Effector memory CD8-positive, alpha-beta T cell (primary cell): ENCODE results near the gene CDC42EP5.

Experiments
- ATAC-seq: fragments of 150-1000 bp; cut with Tn5 transposase; replicated peaks from 2 replicates; pipeline ENCODE4 v1.10.0; 2021; ENCODE audit warnings: mild to moderate bottlenecking, moderate library complexity
- DNase-seq, 3 experiments: peaks; one replicate each; pipeline ENCODE4 v3.0.0; 2021
- H3K27ac Mint-ChIP-seq, 2 donors: one replicate each; pipeline ENCODE4 v1.8.0; 2022; ENCODE audit warnings: mild to moderate bottlenecking in 2 of 2, mixed read lengths in 2 of 2, moderate library complexity in 2 of 2
- H3K27me3 Mint-ChIP-seq, 2 donors: one replicate each; pipeline ENCODE4 v1.8.0; 2022; ENCODE audit warnings: mixed read lengths in 2 of 2
- H3K36me3 Mint-ChIP-seq: one replicate; pipeline ENCODE4 v1.8.0; 2022; ENCODE audit warnings: mild to moderate bottlenecking, moderate library complexity, mixed read lengths; ENCODE audit not compliant: insufficient read depth
- H3K4me1 Mint-ChIP-seq, 2 donors: one replicate each; pipeline ENCODE4 v1.8.0; 2022; ENCODE audit warnings: low read depth in 2 of 2, mixed read lengths in 2 of 2
- H3K4me3 Mint-ChIP-seq, 2 donors: one replicate each; pipeline ENCODE4 v1.8.0; 2022; ENCODE audit warnings: mild to moderate bottlenecking in 2 of 2, mixed read lengths in 2 of 2, moderate library complexity in 2 of 2
- H3K9me3 Mint-ChIP-seq, 2 donors: one replicate each; pipeline ENCODE4 v1.8.0; 2022; ENCODE audit warnings: mixed read lengths in 2 of 2

Gene CDC42EP5

DNA sequence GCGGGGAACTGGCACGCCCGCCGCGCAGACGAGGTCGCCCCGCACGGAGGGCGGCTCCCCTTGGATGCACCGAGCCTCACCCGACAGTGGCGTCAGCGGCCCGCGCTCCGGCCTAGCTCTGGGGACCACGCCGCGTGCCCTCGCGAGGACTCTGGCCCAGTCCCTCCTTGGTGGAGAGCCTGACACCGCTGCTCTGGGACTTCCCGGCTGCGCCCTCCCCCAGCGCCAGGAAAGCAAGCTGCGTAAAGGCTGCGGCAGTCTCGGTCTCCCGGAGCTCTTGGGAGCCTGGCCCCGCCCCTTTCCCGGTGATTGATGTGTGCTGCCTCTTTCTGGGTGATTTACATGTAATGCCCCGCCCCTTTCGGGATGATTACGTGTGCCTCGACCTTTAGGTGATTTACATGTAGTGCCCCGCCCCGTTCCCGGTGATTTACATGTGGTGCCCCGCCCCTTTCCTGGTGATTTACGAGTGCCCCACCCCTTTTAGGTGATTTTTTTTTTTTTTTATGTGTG lies 9.5 kb downstream of the CDC42EP5 start, which contains the start of gene LENG9:
LENG9 (minus strand) TSS at position 248 of the 513 bp plus-strand sequence. CDS start 252 bp downstream, outside the sequence.
- H3K27me3 Mint-ChIP-seq = no peaks in the 10 kb centered on the region
- H3K9me3 Mint-ChIP-seq = no peaks in the 10 kb centered on the region
- H3K36me3 Mint-ChIP-seq = peaks cover 55% of the 10 kb centered on the region
- H3K4me1 Mint-ChIP-seq = peaks cover 34 to 35% of the 10 kb centered on the region in 2 donors
- H3K27ac Mint-ChIP-seq = peak within 1 kb of the TSS; percentile 78 to 97
- DNase-seq (peak; percentile 89 to 96 (median 91)), ATAC-seq (peak; percentile 64)
- H3K4me3 Mint-ChIP-seq = peak within 1 kb of the TSS; percentile 80 to 88

DNA sequence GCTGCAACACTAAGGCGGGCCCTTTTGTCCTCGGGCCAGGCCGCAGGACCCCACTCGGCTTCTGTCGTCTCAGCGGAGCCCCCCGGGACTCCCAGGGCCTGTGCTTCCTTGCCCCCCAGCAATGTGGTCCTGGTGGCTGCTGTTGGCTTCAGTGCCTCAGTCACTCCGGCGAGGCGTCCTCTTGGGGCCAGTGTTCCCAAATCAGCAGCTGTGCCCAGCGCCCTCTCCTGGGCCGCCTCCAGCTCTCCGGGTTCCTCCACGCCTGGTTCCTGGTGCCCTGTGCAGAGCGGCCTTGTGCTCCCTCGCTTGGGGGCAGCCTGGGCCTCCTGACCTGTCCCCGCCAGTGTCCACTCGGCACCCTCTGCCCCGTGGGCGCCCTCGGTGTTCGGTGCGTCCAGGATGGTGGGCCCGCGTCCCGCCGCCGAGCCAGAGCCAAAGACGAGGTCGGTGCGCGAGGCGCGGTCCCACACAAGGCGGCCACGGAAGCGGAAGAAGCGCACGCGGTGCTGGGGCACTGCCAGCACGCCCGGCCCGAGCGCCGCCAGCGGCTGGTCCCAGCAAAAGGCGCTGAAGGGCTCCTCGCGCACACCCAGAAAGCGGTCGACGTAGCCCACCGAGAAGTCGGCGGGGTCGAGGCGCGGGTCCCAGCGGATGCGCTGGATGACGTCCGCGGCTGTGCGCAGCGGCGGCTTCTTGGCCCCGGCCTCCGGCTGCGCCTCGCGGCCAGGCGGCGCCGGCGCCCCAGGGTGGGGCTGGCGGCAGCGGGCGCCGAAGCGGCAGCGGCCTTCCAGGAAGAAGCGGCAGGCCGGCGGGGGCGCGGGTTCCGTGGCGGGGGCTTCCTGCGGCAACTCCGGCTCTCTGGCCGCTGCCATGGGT lies 10.2 kb downstream of the CDC42EP5 start:
- H3K36me3 Mint-ChIP-seq = peaks cover 62% of the 10 kb centered on the region
- H3K4me3 Mint-ChIP-seq = peak overlapping the region; percentile 80 to 88
- H3K27ac Mint-ChIP-seq = peak overlapping the region; percentile 78 to 97
- DNase-seq (peak; percentile 68 to 69 (median 69)), ATAC-seq (peak; percentile 43)
- H3K9me3 Mint-ChIP-seq = no peaks in the 10 kb centered on the region
- H3K4me1 Mint-ChIP-seq = peaks cover 40 to 41% of the 10 kb centered on the region in 2 donors
- no peaks in the 10 kb centered on the region for H3K27me3 Mint-ChIP-seq

DNA sequence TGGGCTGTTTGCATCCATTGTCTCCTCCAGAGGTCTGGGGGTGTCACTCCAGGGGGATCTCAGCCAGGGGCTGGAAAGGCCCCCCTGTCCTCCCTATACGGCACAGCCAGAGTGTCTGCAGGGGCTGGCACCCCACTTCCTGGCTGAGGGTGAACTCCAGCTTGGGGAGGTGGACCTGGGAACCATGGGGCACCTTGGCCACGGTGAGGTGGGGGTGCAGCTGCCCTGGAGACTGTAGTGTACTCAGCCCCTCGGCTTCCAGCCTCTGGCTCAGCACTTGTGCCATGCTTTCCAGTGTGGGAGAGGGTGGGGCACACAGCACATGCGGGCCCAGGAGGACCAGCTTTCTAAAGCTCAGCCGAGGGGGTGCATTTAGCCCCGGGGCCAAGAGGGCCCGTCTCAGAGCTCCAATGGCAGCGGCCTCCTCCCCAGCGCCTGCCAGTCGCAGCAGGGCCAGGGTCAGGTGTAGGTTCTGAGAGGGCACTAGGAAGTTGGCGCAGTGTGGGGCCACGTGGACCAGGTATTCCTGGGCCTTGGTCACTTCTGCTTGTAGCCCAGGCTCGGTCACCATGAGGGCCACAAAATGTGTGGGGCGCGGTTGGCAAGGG lies 10.9 kb downstream of the CDC42EP5 start:
- no peaks in the 10 kb centered on the region for H3K27me3 Mint-ChIP-seq
- peaks cover 40 to 43% of the 10 kb centered on the region in 2 donors for H3K4me1 Mint-ChIP-seq
- peak overlapping the region; percentile 45 to 65 for H3K4me3 Mint-ChIP-seq
- no peak for DNase-seq
- H3K27ac Mint-ChIP-seq = peak overlapping the region; percentile 83 to 97
- peaks cover 69% of the 10 kb centered on the region for H3K36me3 Mint-ChIP-seq
- no peak for ATAC-seq
- no peaks in the 10 kb centered on the region for H3K9me3 Mint-ChIP-seq

DNA sequence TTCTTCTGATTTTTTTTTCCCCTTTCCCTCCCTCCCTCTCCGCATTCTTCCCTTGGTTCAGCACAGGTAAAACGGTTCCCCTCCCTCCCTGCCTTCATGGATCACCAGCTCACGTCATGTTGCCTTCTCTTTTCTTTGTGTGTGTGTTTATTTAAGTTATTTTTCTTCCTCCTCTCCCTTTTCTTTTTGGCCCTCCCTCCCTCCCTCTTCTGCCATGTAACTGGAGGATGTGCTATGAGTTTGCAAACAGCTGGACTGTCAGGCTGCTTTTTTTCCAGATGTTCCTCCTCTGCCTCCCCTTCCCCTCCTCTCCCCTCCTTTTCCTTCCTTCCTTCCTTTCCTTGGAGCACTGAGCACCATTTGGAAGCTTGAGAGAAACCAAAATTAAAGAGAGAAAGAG lies 11.5 kb downstream of the CDC42EP5 start:
- H3K4me1 Mint-ChIP-seq = peaks cover 40 to 43% of the 10 kb centered on the region in 2 donors
- H3K9me3 Mint-ChIP-seq = no peaks in the 10 kb centered on the region

DNA sequence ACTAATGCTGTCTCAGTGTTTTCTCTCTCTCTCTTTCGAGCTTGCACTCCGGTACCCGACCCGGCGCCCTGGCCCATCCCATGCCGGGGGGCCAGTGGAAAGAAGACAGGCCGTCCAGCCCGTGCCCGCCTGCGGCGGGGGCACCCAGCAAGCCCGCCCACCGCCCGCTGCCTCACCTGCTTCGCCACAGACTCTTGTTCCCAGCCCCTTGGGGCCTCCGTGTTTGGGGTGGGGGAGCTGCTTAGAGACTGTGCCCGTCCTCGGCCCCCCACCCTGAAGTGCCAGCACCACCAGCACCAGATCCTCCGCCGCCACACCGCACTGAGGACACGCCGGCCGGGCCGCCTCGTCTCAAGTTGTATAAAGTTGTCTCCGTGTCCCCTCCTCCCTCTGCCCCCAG lies 11.9 kb downstream of the CDC42EP5 start:
- Mint-ChIP-seq H3K9me3 (no peaks in the 10 kb centered on the region), H3K4me3 (peak overlapping the region; percentile 10 to 45), H3K36me3 (peaks cover 79% of the 10 kb centered on the region), H3K27ac (peak overlapping the region; percentile 83 to 97), H3K4me1 (peaks cover 40 to 43% of the 10 kb centered on the region in 2 donors), H3K27me3 (no peaks in the 10 kb centered on the region)
- ATAC-seq (no peak), DNase-seq (no peak)

More for the DNA sequence above, 11.5 kb downstream of the CDC42EP5 start:
- Mint-ChIP-seq H3K27ac (peak overlapping the region; percentile 83 to 97), H3K4me3 (peak overlapping the region; percentile 45 to 65), H3K27me3 (no peaks in the 10 kb centered on the region), H3K36me3 (peaks cover 75% of the 10 kb centered on the region)
- no peak for ATAC-seq
- DNase-seq = no peak

DNA sequence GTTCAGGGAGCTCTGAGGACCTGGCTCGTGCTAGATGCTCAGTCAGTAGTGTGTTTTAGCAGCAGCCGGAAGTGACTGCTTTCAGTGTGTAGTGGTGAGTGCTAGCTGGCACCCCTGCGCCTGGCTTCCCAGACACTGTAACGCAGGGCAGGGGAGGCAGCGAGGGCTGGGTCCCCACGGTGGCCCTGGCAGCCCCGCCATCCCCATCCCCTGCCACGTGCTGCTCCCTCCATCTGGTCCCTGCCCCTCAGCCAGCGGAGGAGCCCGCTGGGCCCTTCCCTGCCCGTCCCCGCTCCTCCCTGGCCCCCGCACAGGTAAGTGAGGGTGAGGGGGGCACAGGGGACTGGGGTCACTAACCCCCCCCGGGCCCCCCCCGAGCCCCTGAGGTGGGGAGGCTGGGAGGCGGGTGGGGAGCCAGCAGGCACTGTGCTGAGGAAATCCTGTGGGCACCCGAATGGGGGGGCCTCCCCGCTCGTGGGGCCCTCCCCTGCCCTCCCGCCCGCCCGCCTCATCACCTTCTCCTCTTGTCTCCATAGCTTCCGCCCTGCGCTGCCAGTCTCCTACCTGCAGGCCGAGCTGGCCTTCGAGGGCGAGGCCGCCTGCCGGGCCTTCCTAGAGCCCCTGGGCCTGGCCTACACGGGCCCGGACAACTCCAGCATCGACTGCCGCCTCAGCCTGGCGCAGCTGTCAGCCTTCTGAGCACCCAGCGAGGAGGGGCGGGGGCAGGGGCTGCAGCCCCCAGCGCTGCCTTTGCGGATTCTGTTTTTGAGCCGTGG lies 12.7 kb downstream of the CDC42EP5 start:
- H3K27me3 Mint-ChIP-seq = no peaks in the 10 kb centered on the region
- peaks cover 36 to 43% of the 10 kb centered on the region in 2 donors for H3K4me1 Mint-ChIP-seq
- DNase-seq (no peak), ATAC-seq (no peak)
- peak overlapping the region in 1 of 2 donors; percentile 39 for H3K27ac Mint-ChIP-seq
- H3K9me3 Mint-ChIP-seq = no peaks in the 10 kb centered on the region
- peaks cover 87% of the 10 kb centered on the region for H3K36me3 Mint-ChIP-seq
- H3K4me3 Mint-ChIP-seq = peak overlapping the region in 1 of 2 donors; percentile 12

DNA sequence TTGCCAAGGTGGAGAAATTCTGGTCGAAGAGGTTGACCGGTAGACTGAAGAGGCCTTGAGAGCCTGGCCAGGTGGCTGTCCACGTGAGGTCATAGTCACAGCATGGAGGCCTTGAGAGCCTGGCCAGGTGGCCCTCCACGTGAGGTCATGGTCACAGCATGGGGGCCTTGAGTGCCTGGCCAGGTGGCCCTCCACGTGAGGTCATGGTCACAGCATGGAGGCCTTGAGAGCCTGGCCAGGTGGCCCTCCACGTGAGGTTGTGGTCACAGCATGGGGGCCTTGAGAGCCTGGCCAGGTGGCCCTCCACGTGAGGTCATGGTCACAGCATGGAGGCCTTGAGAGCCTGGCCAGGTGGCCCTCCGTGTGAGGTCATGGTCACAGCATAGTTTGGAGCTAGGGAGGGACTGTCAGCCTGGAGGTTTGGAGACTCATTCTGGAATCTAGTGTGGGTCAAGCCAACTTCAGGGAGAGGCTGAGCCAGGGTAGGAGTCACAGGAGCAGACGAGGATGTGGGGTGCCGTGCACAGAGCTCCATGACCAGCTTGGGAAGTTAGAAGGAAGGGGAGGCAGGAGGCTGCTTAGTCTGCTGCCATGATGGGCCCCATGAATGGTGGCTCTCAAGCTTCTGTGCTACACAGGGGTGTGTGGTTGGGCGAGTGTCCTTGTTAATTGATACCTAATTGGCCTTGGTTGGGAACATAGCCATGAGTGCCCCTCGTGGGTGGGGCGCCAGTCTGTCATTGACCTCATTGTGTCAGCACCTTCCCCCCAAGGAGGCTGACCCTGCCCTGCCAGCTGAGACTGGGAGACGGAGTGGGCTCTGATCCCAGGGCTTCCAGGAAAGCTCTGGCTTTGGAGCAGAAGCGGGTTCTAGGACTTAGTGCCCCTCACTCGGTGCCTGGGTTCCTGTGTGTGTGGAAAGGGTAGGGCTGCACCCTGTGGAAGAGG lies 13.5 kb downstream of the CDC42EP5 start:
- Mint-ChIP-seq H3K36me3 (peaks cover 95% of the 10 kb centered on the region), H3K4me3 (peak overlapping the region in 1 of 2 donors; percentile 49), H3K27me3 (no peaks in the 10 kb centered on the region), H3K9me3 (no peaks in the 10 kb centered on the region), H3K4me1 (peaks cover 35 to 41% of the 10 kb centered on the region in 2 donors), H3K27ac (peak overlapping the region; percentile 16 to 89)
- ATAC-seq = no peak
- no peak for DNase-seq

DNA sequence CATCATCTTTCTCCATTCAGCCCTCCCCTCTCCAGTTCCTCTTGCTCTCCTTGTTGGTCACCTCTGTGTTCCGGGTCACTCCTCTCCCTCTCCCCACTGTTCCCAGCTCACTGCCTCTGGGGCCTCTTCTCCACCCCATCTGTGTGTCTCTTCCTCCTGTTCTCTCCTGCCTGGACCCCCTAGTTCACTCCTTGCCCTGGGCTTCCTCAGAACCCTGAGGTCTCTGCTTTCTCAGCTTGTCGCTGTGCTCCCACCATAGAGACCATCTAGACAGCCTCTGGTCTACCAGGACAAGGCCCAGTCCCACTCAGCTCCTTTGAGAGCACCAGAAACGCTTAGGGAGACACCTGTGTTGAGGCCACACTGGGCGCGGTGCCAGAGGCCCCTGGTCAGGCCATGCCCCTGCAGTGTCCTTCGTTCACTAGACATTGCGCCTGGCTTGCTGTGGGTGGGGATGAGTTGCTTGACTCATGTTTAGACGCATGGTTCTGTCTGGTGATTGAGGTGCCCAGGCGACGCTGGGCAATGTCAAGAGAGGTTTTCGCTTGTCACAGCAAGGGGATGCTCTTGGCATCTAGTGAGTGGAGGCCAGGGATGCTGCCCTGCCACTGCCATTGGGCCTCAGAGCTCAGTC lies 14.3 kb downstream of the CDC42EP5 start:
- Mint-ChIP-seq H3K27me3 (no peaks in the 10 kb centered on the region), H3K4me3 (peak overlapping the region; percentile 22 to 42), H3K9me3 (no peaks in the 10 kb centered on the region), H3K4me1 (peaks cover 28 to 33% of the 10 kb centered on the region in 2 donors), H3K27ac (peak overlapping the region; percentile 16 to 89), H3K36me3 (peaks cover 96% of the 10 kb centered on the region)
- DNase-seq = no peak
- ATAC-seq = no peak

DNA sequence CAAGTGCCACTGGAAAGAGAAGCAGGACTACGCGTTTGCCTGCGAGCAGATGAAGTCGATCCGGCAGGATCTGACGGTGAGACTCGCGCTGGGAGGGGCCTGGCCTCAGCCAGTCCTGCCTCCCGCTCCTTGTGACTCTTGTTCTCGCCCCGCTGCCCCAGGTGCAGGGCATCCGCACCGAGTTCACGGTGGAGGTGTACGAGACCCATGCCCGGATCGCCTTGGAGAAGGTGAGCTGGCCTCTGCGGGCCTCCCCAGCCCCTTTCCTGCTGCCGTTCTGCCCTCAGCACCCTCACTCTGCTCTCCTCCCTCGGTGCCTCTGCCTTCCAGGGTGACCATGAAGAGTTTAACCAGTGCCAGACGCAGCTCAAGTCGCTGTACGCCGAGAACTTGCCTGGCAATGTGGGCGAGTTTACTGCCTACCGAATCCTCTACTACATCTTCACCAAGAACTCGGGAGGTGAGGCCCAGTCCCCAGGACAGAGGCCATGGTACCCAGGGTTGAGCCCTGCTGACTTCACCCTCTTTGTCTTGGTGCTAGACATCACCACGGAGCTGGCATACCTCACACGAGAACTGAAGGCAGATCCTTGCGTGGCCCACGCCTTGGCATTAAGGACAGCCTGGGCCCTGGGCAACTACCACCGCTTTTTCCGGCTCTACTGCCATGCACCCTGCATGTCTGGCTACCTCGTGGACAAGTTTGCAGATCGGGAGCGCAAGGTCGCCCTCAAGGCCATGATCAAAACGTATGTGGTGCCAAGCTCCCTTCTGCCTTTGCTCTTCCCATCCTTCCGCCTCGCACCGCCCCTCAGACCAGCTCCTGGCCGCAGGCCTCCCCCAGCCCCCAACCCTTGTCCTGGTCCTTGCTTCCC lies 15.1 kb downstream of the CDC42EP5 start:
- Mint-ChIP-seq H3K4me3 (peak overlapping the region in 1 of 2 donors; percentile 22), H3K36me3 (peaks cover 99% of the 10 kb centered on the region), H3K4me1 (peaks cover 29 to 34% of the 10 kb centered on the region in 2 donors), H3K9me3 (no peaks in the 10 kb centered on the region), H3K27ac (peak overlapping the region; percentile 16 to 89), H3K27me3 (no peaks in the 10 kb centered on the region)
- ATAC-seq (no peak), DNase-seq (no peak)

DNA sequence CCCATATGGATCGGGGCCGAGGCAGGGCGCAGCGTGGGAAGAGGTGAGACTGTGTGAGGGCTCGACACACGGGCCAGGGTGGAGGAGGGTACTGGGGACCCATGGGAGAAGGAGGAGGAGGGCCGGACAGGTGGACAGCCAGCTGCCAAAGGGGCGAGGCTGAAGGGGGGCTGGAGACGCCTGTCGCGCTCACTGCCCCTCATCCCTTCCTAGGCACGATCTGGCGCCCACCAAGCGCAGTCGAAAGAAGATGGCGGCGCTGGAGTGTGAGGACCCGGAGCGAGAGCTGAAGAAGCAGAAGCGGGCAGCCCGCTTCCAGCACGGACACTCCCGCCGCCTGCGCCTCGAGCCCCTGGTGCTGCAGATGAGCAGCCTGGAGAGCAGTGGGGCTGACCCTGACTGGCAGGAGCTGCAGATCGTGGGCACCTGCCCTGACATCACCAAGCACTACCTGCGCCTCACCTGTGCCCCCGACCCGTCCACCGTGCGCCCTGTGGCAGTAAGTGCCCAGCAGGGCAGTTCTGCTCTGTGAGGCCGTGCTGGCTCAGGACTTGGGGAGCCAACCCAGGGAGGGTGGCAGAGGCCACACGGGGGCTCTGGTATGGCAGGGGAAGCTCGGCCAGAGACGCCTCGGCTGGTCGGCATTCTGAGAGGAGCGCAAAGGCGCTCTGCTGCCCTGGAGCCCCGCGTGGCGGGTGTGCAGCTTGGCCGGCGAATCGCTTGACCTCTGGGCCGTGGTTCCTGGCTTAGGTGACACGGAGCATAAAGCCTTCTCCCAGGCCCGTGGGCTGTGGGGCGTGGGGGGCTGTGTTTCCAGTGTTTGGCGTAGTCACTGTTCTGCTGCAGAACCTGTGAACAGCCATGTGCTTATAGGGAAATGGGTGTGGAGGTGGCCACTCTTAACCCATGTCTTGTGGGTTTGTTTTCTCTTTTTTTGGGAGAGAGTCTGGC lies 16.4 kb downstream of the CDC42EP5 start:
- Mint-ChIP-seq H3K27me3 (no peaks in the 10 kb centered on the region), H3K4me3 (no peak overlapping the region), H3K9me3 (no peaks in the 10 kb centered on the region), H3K36me3 (peaks cover 99% of the 10 kb centered on the region), H3K4me1 (peaks cover 33 to 34% of the 10 kb centered on the region in 2 donors), H3K27ac (peak overlapping the region; percentile 65 to 83)
- ATAC-seq (no peak), DNase-seq (no peak)
